Left ventricle myocardium inferior (tissue), 1 donor: Measurements from ENCODE around the gene IL24. TPM values are rescaled to one million over a fixed set of nuclear protein-coding genes. Genes with fewer than 3 reads are reported as not detected.

Source experiments
- DNase-seq: peaks from one replicate; pipeline ENCODE4 v3.0.0-alpha.2; 2020
- H3K27ac ChIP-seq: fragments of 200-600 bp; replicated peaks from 2 replicates; pipeline ENCODE4 v1.8.0; 2021
- H3K27me3 ChIP-seq: fragments of 200-600 bp; 2 replicates; pipeline ENCODE4 v1.8.0; 2021; ENCODE audit warnings: low read depth
- H3K36me3 ChIP-seq: fragments of 200-600 bp; 2 replicates; pipeline ENCODE4 v1.8.0; 2021
- H3K4me1 ChIP-seq: fragments of 200-600 bp; 2 replicates; pipeline ENCODE4 v1.8.0; 2021
- H3K4me3 ChIP-seq: fragments of 200-600 bp; 2 replicates; pipeline ENCODE4 v1.8.0; 2021; ENCODE audit warnings: mild to moderate bottlenecking, moderate library complexity
- H3K9me3 ChIP-seq: fragments of 200-600 bp; replicated peaks from 2 replicates; pipeline ENCODE4 v1.8.0; 2021
- CTCF ChIP-seq: fragments of 200-600 bp; IDR thresholded peaks from 2 replicates; pipeline ENCODE4 v1.8.0; 2021; ENCODE audit warnings: antibody characterized with exemption, mild to moderate bottlenecking, borderline replicate concordance
- intact Hi-C: fragments of 100-400 bp; cut with micrococcal nuclease; formaldehyde crosslinking; loops from one replicate; pipeline ENCODE4 v1.11.0; 2022
- total RNA-seq: library from RNA; stranded (reverse); fragmentation: NEBNext Ultra II Directional; extraction: Animal tissue kit (Norgen Biotek cat#: 25700); gene quantifications from one replicate; pipeline ENCODE4 v1.2.1, GENCODE V29; 2021
- donor health status: DM: no; HTN: yes; CAD: no; lungs with severe emphysema.

The IL24 gene
- total RNA-seq, 1 donor from 2014 or later: not detected

GRCh38 chr1:206915030-206915735, 17.9 kb downstream of the IL24 start:
- no peaks in the 10 kb centered on the region for H3K36me3 ChIP-seq
- intact Hi-C loops: loop anchor here (10.0 kb wide), 2 partner anchors 180 to 280 kb away; partner anchors contain the start of gene DYRK3
- peaks cover under 1% of the 10 kb centered on the region for H3K4me1 ChIP-seq
- no peak overlapping the region for H3K4me3 ChIP-seq
- peaks cover 41% of the 10 kb centered on the region for H3K27me3 ChIP-seq
- no peaks in the 10 kb centered on the region for H3K9me3 ChIP-seq
- no peak overlapping the region for H3K27ac ChIP-seq
- DNase-seq: no peak
- TF ChIP-seq CTCF: no peak

DNA sequence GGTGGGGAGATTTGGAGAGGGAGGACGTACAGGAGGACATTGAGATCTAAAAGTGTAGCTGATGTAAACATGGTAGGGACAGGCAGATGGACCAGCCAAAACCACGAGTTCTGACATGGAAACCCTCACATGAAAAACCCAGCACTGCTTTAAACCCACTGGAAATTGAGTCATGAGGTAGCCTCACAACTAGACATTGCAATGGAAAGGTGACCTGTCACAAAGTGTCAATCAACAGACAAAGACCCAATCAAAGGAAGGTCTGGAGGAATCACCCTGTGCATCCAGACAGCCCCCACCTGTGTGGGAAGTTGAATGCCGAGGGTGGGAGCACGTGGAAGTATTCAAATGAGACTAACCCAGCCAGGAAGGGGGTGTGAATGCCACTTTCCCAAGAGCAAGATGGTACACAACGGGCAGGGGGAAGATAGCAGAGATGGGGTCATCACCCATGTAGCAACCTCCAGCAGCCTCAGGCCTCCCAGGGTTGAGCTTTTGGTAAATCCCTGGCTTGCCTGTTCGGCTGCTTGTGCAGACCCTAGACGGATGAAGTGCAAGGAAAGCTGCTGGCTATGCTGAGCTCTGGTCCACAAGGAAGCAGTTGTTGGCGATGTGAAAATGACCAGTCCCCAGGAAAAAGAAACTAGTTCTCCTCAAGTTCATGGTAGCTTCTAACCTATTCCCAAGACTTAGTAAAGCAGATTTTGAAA, 18.9 kb downstream of the IL24 start:
- Histone ChIP-seq H3K9me3 (no peaks in the 10 kb centered on the region), H3K27me3 (peaks cover 41% of the 10 kb centered on the region), H3K36me3 (no peaks in the 10 kb centered on the region), H3K4me1 (no peaks in the 10 kb centered on the region), H3K4me3 (no peak overlapping the region), H3K27ac (no peak overlapping the region)
- no peak for TF ChIP-seq CTCF
- intact Hi-C loops: loop anchor here (10.0 kb wide), 2 partner anchors 181 to 281 kb away; partner anchors contain the start of gene DYRK3
- no peak for DNase-seq

DNA sequence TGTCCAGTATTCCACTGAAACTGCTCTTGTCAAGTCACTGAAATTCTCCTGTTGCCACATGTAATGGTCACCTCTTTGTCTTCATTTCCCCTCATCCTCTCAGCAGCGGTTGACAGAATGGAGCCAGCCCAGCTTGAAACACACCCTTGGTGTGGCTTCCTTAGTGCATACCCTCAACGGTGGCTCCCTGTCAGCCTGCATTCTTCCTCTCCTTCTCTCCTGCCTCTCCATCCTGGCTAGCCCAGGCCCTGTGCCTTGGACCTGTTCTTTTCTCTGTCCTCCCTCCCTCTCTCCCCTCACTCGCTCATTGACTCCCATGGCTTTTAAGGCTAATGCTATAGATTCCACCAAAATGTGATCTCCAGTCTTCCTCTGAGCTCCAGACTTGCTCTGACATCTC, 20.8 kb downstream of the IL24 start:
- DNase-seq: no peak
- no peaks in the 10 kb centered on the region for H3K36me3 ChIP-seq
- H3K4me3 ChIP-seq: no peak overlapping the region
- no peaks in the 10 kb centered on the region for H3K9me3 ChIP-seq
- no peak overlapping the region for H3K27ac ChIP-seq
- H3K4me1 ChIP-seq: no peaks in the 10 kb centered on the region
- H3K27me3 ChIP-seq: peaks cover 35% of the 10 kb centered on the region
- TF ChIP-seq CTCF: no peak
- intact Hi-C loops: loop anchor here (10.0 kb wide), 2 partner anchors 183 to 283 kb away; partner anchors contain the start of gene DYRK3

DNA sequence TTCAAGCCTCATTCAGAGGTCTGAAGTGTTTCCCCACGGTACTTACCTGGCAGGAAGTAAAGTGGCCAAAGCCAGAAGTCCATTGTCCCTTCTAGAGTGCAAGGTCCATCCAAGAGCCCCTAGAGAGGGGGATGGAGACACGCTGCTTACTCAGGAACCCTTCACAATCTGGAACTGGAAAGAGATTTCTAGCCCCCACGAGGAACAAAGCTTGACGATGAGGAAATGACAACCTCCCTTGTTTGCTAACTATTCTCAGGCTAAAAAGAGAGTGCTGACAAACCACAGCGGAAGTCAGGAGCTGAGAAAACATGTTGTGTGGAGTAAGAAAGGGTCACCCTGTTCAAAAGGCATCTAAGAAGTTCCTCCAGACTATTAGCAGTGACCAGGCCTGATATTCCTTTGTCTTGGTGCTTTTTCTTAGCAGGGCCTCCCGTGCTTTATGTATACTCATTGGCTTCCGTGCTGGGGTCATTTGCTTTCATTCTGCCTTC, 24.6 kb downstream of the IL24 start, which contains the start of gene FCMR:
FCMR (minus strand) TSS at position 170 of the 494 bp plus-strand sequence; CDS start at position 83, 87 bp downstream.
- Histone ChIP-seq H3K27ac (no peak within 1 kb of the TSS), H3K36me3 (no peaks in the 10 kb centered on the region), H3K4me1 (peaks cover 5% of the 10 kb centered on the region), H3K4me3 (no peak within 1 kb of the TSS), H3K9me3 (no peaks in the 10 kb centered on the region), H3K27me3 (no peaks in the 10 kb centered on the region)
- TF ChIP-seq CTCF: no peak
- intact Hi-C loops: no loop called here
- no peak for DNase-seq

GRCh38 chr1:206922524-206922923, 25.3 kb downstream of the IL24 start:
- no peak for DNase-seq
- Histone ChIP-seq H3K36me3 (no peaks in the 10 kb centered on the region), H3K4me1 (peaks cover 5% of the 10 kb centered on the region), H3K9me3 (no peaks in the 10 kb centered on the region), H3K27me3 (no peaks in the 10 kb centered on the region), H3K4me3 (no peak overlapping the region), H3K27ac (no peak overlapping the region)
- no peak for TF ChIP-seq CTCF
- intact Hi-C loops: no loop called here
